Ishikawa (cell line): Measurements from ENCODE around the gene CREG2.

ENCODE experiments used
- CEBPB ChIP-seq: IDR thresholded peaks from 2 replicates; pipeline ENCODE4 v1.6.1; 2012
- EP300 ChIP-seq: IDR thresholded peaks from 2 replicates; pipeline ENCODE4 v1.6.1; 2012; ENCODE audit warnings: borderline replicate concordance
- FOXM1 ChIP-seq: IDR thresholded peaks from 2 replicates; pipeline ENCODE4 v1.6.1; 2012; ENCODE audit warnings: low read depth, borderline replicate concordance
- MAX ChIP-seq: IDR thresholded peaks from 2 replicates; pipeline ENCODE4 v1.6.1; 2012
- NFIC ChIP-seq: IDR thresholded peaks from 2 replicates; pipeline ENCODE4 v1.6.1; 2012
- TAF1 ChIP-seq: IDR thresholded peaks from 2 replicates; pipeline ENCODE4 v1.6.1; 2012; ENCODE audit warnings: low read depth, mild to moderate bottlenecking
- TEAD4 ChIP-seq: IDR thresholded peaks from 2 replicates; pipeline ENCODE4 v1.6.1; 2012
- YY1 ChIP-seq: IDR thresholded peaks from 2 replicates; pipeline ENCODE4 v1.6.1; 2012; ENCODE audit warnings: low read depth

- TF ChIP-seq CEBPB (no peak), TAF1 (no peak), EP300 (no peak), YY1 (no peak), MAX (no peak), NFIC (no peak), FOXM1 (no peak), TEAD4 (no peak)
Measured at GRCh38 chr2:101388232-101388631, 929 bp upstream of the CREG2 start.
